GM19328 (cell line): ENCODE measurements around the gene SPAG16.
"Not testable (repeated sequence)": the region's sequence is repeated elsewhere in the genome, so short reads cannot be mapped to it uniquely, and the experiment has no call there.

ENCODE experiments used
- ATAC-seq: cut with Tn5 transposase; IDR thresholded peaks from one replicate; pipeline ENCODE4 v1.9.1; 2021; ENCODE audit warnings: mild to moderate bottlenecking, moderate library complexity; ENCODE audit not compliant: unreplicated experiment

The SPAG16 gene

DNA sequence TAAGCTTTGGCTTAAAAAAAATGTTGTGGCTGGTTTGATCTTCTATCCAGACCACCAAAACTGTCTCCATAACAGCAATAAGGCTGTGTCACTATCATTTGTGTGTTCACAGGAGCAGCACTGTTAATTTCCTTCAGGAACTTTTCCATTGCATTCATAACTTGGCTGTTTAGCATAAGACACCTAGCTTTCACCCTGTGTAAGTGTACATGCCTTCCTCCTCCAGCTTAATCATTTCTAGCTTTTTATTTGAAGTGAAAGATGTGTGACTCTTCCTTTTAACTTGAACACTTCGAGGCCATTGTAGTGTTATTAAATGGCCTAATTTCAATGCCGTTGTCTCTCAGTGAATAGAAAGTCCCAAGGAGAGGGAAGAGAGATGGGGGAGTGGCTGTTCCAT lies 773.7 kb downstream of the SPAG16 start:
- no peak for ATAC-seq

DNA sequence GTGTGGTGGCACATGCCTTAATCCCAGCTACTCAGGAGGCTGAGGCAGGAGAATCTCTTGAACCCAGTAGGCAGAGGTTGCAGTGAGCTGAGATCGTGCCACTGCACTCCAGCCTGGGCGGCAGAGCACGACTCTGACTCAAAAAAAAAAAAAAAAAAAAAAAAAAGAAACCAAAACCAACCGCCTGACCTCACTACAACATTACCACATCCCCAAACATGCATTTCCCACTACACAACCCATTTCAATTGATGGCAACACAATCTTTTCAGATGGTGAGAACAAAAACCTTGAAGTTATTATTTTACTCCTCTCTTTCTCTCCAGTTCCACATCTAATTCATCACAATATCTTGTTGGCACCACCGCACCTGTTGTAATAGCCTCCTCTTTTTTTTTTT lies 778.0 kb downstream of the SPAG16 start:
- not testable (repeated sequence) for ATAC-seq

DNA sequence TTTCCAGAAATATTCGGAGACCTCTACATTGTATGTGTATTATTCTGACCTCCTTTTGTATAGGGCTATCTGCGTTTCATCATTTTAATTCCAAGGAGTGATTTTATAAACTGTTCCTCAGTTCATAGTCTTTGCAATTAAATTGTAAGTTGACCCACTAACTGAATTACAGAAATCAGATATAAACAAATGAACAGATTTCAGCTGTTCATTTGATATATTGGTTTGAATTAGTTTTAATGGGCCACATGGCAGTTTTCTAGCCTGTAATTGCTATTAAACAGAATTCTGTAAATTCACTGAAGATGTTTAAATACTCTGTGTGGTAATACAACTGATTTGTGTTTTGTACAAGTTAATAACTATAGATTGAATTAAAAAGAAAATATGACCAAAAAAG lies 780.2 kb downstream of the SPAG16 start:
- ATAC-seq, result no peak

DNA sequence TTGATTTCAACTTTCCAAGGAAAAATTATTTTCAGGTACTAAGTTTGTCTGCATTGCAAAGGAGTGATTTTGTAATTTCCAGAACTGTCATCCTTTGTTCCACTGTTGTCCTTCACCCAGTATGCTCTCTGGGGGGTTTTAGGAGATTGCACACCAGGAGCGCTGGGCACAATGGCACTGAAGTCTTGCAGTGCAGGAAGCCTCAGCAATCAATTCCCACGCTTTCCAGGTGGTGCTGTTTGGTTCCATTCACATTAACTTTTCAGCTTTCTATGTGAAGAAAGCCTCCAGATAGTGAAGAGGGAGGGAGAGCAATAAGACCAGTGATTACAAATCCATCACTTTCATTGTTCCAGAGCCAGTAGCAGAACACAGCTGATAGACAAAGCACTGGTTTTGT lies 782.6 kb downstream of the SPAG16 start:
- no peak for ATAC-seq

DNA sequence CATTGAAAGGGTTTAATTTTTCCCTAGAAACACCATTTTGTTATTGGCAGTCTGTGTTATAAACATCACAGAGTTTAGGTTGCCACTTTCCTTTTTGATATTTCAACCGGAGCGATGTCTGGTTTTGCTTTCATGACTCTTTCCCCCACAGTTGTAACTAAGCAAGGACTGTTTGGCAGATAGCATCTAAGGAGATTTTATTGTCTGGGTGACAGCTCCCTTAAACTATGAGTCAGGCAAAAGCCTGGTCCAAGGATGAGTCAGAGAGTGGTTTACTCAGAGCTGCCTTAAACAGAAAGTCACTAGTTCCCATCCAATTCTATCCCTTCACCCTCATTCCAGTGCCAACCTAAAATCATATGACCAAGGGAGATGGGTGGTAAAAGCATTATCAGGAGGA lies 785.0 kb downstream of the SPAG16 start:
- ATAC-seq, result no peak

DNA sequence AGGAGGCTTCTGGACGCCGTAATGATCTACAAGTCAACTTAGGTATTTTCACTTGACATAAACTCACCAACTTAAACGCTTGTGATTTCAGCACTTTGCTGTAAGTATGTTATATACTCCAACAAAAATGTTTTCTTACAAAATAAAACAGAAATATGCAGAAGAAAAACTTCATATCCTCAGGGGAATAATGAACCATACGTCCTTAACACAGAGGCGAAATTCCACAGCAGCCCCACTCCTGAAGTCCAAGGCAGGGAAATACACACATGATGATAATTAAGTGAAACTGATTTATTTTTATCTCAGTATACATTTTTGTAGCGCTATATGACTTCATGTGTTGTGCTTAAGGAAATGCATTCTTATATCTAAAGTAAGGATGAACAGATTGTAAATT lies 791.2 kb downstream of the SPAG16 start:
- ATAC-seq, result no peak

DNA sequence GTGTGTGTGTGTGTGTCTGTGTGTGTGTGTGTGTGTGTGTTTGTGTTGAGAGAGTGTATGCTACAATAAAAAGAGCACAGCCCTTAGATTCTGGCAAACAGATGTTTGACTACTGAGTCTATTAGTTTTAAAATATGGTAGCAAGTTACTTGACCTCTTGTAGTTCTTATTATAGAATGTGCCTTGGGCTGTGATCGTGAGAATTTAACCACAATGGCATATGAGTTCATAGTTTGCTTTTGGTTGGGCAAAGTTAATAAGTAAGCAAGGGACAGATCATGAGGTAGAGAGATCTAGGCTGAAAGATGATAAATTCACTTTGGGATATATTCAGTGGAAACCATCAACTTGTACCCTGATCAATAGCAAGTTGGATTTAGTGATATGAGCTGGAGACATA lies 792.3 kb downstream of the SPAG16 start:
- no peak for ATAC-seq

DNA sequence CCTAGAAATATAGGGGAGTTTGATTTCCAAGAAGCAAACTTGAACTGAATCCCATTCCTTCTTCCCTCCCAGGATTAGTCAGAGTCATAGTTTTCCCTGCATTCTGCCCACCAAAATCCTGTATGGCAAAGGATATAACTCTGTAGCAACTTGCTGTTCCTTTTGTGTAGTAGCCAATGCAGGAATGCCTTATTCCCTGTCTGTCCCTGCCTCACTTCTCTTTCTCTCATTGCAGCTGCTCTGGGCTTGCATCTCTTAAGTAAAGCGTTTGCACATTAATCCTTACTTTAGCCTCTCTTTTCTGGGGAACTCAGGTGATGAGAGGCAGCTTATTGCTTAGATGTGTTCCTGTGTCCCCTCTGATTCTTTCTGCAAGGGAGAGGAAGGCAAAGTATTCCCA lies 793.5 kb downstream of the SPAG16 start:
- no peak for ATAC-seq

DNA sequence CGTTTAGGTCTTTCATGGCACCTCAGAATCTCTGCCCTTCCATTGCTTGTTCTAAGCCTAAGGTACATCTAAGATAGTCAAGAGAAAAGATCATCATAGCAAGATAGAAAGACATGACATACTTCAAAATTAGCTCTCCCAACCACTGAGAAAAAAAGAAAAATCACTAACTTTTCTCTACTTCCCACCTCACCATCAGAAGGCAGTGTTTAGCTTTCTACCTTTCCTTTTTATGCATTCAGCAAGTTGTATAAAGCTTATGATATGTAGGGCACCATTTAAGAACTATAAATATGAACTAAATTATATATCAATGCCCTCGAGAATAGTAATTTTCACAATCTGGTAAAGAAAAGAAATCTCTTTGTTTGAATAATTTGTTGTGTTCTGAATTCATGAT lies 794.8 kb downstream of the SPAG16 start:
- no peak for ATAC-seq

DNA sequence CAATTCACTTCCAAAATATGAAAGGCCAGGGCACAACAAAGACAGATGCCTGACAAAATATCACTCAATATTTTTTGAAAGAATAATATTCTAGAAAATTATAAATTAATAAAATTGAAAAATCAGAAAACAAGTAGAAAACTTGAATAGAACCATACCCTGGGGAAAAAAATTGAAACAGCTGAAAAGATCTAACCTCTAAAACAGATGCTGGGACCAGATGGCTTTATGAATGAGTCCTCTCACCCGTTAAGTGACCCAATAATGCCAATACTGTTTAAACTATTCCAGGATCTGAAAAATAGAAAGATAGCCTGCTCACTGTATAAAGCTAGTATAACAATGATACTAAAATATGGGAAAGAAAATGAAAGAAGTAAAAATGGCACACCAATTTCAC lies 804.3 kb downstream of the SPAG16 start:
- no peak for ATAC-seq

DNA sequence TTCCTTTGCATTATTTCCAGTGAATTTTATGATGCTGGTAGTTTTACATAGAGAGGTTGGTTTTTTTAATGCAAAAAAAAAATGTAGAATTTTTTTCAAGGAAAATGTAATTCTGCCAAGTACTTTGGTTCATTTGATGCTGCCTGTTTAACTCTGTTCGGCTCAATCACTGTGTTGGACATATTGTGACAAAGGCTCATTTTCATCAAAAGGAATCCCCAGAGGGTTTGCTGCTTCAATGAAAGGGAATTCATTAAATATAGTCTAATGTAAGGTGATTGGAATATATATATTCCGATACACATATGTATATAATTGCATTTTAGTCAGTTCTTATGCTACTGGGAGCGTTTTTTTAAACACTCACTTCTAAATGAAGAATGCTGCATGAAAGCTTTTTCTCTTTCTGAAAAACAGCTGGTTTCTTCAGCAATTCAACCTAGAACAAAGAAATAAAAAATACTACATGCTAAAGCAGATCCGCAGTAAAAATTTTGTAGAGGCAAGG lies 812.0 kb downstream of the SPAG16 start:
- ATAC-seq, result no peak

DNA sequence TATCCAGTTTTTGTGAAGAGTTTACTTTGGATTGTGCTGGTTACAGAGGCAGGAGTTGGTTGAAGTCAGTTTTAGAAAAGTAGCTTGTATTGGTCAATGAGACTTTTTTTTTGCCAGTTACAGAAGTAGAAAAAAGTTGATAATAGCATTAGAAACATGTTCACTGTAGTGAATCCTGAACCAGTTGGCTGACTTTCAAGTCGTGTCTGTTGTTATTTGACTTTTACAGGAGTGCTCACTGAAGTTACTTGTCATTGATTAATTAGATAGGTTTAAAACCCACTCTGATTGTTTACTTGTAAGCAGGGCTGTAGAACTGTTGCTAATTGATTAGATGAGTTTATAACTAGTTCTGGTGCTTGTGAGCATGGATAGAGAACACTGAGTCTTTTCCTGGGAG lies 814.5 kb downstream of the SPAG16 start:
- no peak for ATAC-seq

DNA sequence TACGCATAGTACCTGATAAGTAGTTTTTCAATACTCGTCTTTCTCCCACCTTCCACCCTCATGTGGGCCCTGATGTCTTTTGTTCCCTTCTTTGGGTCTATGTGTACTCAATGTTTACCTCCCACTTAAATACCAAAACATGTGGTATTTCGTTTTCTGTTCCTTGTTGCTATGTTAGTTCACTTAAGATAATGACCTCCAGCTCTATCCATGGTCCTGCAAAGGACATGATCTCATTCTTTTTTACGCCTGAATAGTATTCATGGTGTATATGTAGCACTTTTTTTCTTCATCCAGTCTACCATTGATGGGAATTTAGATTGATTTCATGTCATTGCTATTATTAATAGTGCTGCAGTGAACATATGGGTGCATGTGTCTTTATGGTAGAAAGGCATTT lies 816.2 kb downstream of the SPAG16 start:
- no peak for ATAC-seq

DNA sequence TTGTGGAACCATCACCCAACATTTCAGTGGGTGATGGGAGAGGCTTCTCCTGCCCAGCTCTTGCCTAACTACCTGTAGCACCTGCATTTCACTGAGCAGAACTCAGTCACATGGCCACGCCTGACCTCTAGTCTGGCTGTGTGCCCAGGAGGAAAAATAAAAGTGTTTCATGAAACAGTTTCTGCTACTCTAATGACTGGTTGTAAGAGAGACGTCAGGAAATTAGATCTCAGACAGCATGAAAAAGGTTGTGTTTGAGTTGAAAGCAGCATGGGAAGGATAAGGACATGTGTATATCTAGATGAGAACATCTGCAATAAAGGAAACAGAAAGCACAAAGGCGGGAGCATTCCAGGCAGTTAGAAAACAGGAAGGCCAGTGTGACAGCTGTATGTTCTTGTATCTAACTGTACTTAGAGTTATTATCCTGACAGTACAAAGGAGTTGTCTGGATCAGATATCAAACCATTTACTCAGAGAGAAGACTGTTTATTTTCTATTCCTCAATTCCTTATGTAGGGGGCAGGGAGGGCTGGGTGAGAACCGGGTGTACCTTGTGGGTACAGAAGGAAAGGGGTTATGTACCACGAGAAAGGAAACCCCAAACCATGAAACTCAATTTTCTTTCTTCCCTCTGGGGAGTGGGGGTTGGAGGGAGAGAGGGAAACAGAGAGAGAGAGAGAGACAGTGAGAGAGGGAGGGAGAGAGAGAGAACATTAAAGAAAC lies 819.2 kb downstream of the SPAG16 start:
- no peak for ATAC-seq

DNA sequence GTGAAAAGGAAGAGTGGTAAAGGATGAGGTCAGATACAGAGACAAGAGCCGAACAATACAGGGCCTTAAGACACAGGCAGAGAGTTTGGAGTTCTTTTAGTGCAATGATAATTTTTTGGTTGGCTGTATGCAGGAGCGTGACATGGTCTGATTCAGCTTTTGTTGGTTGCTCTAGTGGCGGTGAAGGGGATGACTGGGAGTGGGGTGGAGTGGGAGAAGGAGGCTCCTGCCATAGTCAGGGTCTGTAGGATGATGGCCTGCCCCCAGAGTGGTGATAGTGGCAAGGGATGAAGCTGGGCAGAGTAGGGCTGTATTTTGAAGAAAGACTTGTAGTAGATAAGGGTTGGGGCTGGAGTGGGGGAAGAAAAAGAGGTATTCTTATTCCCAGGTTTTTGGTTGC lies 820.0 kb downstream of the SPAG16 start:
- ATAC-seq, result no peak

DNA sequence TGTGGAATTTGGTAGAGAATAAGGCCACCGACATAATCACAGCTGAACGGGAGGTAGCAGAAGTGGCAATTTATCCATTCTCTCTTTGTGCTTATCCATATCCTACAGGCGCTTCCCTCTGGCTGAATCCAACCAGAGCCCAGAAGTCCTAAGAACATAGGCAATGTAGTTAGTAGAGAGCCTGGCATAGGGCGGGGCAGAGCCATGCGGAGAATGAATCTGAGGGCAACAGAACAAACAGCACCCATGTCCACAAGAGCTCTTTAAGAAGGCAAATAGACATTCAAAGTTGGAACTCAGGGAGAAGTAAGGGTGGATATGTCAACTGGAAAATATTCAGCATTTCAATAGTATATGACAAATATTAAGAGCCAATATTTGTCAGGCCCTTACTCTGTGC lies 820.7 kb downstream of the SPAG16 start:
- no peak for ATAC-seq

DNA sequence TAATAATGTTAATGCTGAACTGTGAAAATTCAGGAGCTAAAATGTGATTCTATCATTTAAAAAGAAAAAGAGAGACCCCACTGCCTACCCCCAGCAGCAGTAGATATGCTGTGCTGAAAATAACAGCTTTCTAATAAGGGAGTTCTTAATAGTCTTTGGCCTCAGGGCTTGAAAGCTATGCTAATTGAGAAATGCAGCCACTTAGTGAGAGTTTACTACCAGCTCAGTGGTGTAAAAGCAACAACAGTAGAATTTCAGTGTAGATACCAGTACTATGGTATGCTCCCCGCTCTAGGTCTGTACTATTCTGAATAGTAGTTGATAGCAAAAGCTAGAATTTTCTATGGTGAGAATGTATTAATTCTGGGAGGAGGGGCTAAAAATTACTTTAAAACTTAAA lies 823.5 kb downstream of the SPAG16 start:
- ATAC-seq, result no peak

DNA sequence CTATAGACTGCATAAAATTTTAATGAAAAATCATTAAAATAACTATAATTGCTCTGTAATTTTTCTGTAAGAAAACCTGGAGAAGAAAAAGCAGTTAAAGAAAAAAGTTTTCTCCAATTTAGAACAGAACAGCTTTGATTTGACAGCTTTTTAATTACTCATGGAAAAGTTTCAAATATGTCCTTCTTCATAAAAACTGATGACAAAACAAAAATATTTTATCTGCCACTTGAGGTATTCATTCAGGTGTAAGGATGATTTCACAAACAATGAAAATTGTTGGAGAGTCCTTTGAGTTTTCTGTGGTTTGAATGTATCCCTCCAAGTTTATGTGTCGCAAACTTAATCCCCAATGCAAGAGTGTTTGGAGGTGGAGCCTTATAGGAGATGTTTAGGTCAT lies 824.3 kb downstream of the SPAG16 start:
- ATAC-seq, result no peak

DNA sequence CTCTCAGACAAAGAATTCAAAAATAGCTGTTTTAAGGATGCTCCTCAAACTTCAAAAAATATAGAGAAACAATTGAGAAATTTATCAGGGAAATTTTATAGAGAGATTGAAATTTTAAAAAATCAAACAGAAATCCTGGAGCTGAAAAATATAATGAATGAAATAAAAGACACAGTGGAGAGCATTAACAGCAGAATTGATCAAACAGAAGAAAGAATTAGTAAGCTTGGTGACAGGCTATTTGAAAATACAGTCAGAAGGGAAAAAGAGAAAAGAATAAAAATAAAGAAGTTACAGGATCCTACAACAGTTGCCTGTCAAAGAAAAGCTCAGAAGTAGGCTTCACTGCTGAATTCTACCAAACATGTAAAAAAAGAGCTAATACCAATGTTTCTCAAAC lies 832.8 kb downstream of the SPAG16 start:
- no peak for ATAC-seq

DNA sequence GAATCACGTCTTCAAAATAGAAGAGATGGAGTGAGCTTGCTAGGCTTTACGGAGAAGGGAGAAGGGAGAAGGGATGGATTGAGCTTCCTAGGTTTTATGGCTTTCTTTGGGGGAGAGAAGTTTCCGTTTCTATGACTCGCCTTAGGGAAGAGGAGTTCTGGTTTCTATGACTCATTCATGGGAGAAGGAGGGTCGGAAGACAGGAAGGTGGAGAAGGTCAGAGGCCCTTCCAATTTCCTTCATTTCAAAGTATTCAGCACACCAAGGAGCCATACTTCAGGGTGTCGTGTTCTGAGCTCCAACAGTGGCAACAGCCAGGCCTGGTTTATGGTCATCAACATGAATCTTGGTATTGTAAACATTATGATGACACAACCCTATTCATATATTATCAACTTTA lies 841.9 kb downstream of the SPAG16 start:
- no peak for ATAC-seq

DNA sequence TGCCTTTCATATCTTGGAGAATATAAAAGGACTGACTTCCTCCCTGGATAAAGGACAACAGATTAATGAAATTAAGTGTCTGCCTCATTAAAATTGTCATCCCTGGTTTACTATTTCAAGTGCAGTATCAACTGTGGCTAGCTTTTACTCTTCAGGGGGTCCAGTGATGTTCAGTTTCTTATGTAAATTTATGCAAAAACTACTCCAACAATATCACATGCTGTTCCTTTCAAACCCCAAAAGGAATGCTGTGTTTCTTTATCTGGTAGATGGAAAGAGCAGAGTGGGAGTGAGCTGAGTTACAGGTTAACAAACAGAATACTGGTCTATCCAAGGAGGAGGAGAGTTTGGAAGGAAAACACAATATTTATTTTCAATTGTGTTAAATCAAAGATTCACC lies 842.9 kb downstream of the SPAG16 start:
- no peak for ATAC-seq

DNA sequence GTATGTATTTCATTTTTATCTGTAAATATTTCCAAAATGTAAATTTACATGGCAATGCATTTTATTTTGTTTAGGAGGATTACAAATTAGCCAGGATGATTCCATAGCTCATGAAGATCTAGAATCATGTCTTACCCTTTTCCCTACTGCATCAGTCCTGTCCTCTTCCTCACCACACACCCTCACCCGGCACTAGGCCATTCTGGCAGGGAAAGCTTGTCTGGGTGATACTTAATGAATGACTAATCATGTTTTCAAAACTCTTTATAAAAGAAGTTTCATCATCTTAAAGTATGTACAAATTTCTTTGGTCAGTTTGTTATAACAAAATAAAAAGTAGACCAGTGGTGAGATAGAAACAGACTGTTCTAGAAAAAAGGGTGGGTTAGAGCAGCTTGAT lies 843.3 kb downstream of the SPAG16 start:
- ATAC-seq, result no peak

DNA sequence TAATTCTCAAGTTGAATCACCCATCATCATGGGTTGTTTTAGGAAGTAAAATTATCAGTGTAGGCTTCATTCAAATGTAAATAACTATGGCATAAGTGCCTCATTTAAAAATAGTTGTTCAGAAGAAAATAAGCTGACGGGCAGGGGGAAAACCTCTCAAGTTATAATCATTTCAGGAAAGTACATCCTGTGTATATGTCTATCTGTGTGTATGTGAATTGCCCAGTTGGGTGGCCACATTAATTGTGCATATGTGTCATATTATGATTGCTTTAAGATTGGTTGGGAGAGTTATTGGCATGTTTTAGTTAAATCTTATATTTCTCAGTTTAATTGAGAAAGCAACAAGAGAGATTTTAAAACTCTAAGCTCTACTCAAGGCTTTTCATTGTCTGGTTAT lies 843.8 kb downstream of the SPAG16 start:
- ATAC-seq, result no peak
